Mesenchymal stem cell (in vitro differentiated cells and primary cell): ENCODE measurements around the gene BCL6B.

ENCODE experiments used
- DNase-seq: peaks from one replicate; pipeline ENCODE4 v3.0.0-alpha.2; 2013
- H2AFZ ChIP-seq: one replicate; pipeline ENCODE4 v1.6.1; 2013; ENCODE audit warnings: low read depth, mild to moderate bottlenecking, control low read depth, inconsistent platforms, low read length, moderate library complexity
- H2AK5ac ChIP-seq: 2 replicates; pipeline ENCODE4 v1.6.1; 2013; ENCODE audit warnings: low read length, moderate library complexity, mild to moderate bottlenecking, inconsistent platforms; ENCODE audit not compliant: severe bottlenecking
- H2BK120ac ChIP-seq: one replicate; pipeline ENCODE4 v1.6.1; 2013; ENCODE audit warnings: low read depth, mild to moderate bottlenecking, inconsistent platforms, low read length, moderate library complexity
- H2BK12ac ChIP-seq, 2 experiments: one replicate each; pipeline ENCODE4 v1.6.1; 2013; ENCODE audit warnings: inconsistent platforms in 2 of 2, low read length in 2 of 2, mild to moderate bottlenecking in 2 of 2, moderate library complexity in 2 of 2, control low read depth in 1 of 2
- H2BK15ac ChIP-seq: one replicate; pipeline ENCODE4 v1.6.1; 2013; ENCODE audit warnings: mild to moderate bottlenecking, low read depth, inconsistent platforms; ENCODE audit not compliant: poor library complexity, severe bottlenecking
- H2BK5ac ChIP-seq: 2 replicates; pipeline ENCODE4 v1.6.1; 2013; ENCODE audit warnings: low read depth, mild to moderate bottlenecking, low read length, control low read depth, inconsistent platforms; ENCODE audit not compliant: poor library complexity, severe bottlenecking
- H3K14ac ChIP-seq, 2 experiments: one replicate each; pipeline ENCODE4 v1.6.1; 2013; ENCODE audit warnings: inconsistent platforms in 2 of 2, low read length in 2 of 2, control low read depth in 1 of 2, mild to moderate bottlenecking in 1 of 2, moderate library complexity in 1 of 2
- H3K18ac ChIP-seq, 2 experiments: one replicate each; pipeline ENCODE4 v1.6.1; 2013; ENCODE audit warnings: inconsistent platforms in 2 of 2, low read length in 2 of 2, control low read depth in 1 of 2, low read depth in 1 of 2, mild to moderate bottlenecking in 1 of 2
- H3K23ac ChIP-seq, 2 experiments: one replicate each; pipeline ENCODE4 v1.6.1; 2013; ENCODE audit warnings: inconsistent platforms in 2 of 2, low read length in 2 of 2, mild to moderate bottlenecking in 2 of 2, moderate library complexity in 2 of 2, control low read depth in 1 of 2
- H3K27ac ChIP-seq: 2 replicates; pipeline ENCODE4 v1.5.1; 2013; ENCODE audit warnings: mild to moderate bottlenecking, moderate library complexity, low read length, control low read depth, inconsistent platforms; ENCODE audit not compliant: poor library complexity, severe bottlenecking
- H3K27me3 ChIP-seq, 2 experiments: 2 replicates each; pipeline versions ENCODE4 v1.6.1 to v1.7.0; 2013; ENCODE audit warnings: low read length in 2 of 2, mild to moderate bottlenecking in 2 of 2, moderate library complexity in 2 of 2, control low read depth in 1 of 2, inconsistent platforms in 1 of 2; ENCODE audit not compliant: control insufficient read depth in 1 of 2, insufficient read depth in 1 of 2
- H3K36me3 ChIP-seq, 2 experiments: 2 replicates each; pipeline versions ENCODE4 v1.6.1 to v1.7.0; 2013; ENCODE audit warnings: low read length in 2 of 2, control low read depth in 1 of 2, inconsistent platforms in 1 of 2, low read depth in 1 of 2, mild to moderate bottlenecking in 1 of 2; ENCODE audit not compliant: insufficient read depth in 2 of 2, control insufficient read depth in 1 of 2
- H3K4ac ChIP-seq, 2 experiments: one replicate each; pipeline ENCODE4 v1.6.1; 2013; ENCODE audit warnings: inconsistent platforms in 2 of 2, low read length in 2 of 2, mild to moderate bottlenecking in 2 of 2, moderate library complexity in 2 of 2, control low read depth in 1 of 2, low read depth in 1 of 2
- H3K4me1 ChIP-seq: 2 replicates; pipeline ENCODE4 v1.6.1; 2013; ENCODE audit warnings: low read depth, low read length, control low read depth; ENCODE audit not compliant: control insufficient read depth, insufficient read depth
- H3K4me2 ChIP-seq: 2 replicates; pipeline ENCODE4 v1.6.1; 2013; ENCODE audit warnings: low read length, mild to moderate bottlenecking, inconsistent platforms; ENCODE audit not compliant: poor library complexity, severe bottlenecking
- H3K4me3 ChIP-seq, 2 experiments: 2 replicates each; pipeline versions ENCODE4 v1.5.1 to v1.7.0; 2013; ENCODE audit warnings: low read length in 2 of 2, mild to moderate bottlenecking in 2 of 2, control low read depth in 1 of 2, low read depth in 1 of 2; ENCODE audit not compliant: insufficient read depth in 1 of 2
- H3K79me1 ChIP-seq: replicated peaks from 2 replicates; pipeline ENCODE4 v1.6.1; 2013; ENCODE audit warnings: mild to moderate bottlenecking, control low read depth, low read length, inconsistent platforms; ENCODE audit not compliant: poor library complexity, severe bottlenecking
- H3K9ac ChIP-seq: 2 replicates; pipeline ENCODE4 v1.7.0; 2013; ENCODE audit warnings: mild to moderate bottlenecking, low read length, moderate library complexity
- H3K9me3 ChIP-seq: 2 replicates; pipeline ENCODE4 v1.7.0; 2013; ENCODE audit warnings: mild to moderate bottlenecking, low read length; ENCODE audit not compliant: control insufficient read depth
- H4K8ac ChIP-seq: one replicate; pipeline ENCODE4 v1.6.1; 2013; ENCODE audit warnings: inconsistent platforms, mild to moderate bottlenecking, low read length, moderate library complexity
- H4K91ac ChIP-seq: one replicate; pipeline ENCODE4 v1.6.1; 2013; ENCODE audit warnings: mild to moderate bottlenecking, low read length, inconsistent platforms
- WGBS: methylation state at CpG from one replicate; pipeline ENCODE4 v1.1.7; 2013; ENCODE audit warnings: mixed read lengths; 5-methylcytosine and 5-hydroxymethylcytosine counted together

BCL6B gene

DNA sequence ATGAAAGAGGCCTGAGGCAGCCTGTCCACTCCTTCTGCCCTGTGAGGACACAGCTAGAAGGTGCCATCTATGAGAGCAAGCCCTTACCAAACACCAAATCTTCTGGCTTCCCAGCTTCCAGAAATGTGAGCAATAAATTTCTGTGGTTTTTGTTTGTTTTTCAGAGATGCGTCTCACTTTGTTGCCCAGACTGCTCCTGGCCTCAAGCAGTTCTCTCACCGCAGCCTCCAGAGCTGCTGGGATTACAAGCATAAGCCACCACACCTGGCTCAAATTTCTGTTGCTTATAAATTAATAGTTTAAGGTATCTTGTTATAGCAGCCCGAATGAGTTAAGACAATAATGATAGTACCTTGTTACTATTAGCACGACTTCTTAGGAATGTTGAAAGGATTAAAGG lies 33.5 kb downstream of the BCL6B start:
- Histone ChIP-seq H2BK120ac (no peak overlapping the region), H3K4ac (no peak overlapping the region), H3K23ac (no peak overlapping the region), H2AFZ (no peak overlapping the region), H3K27me3 (peaks cover 3 to 23% of the 10 kb centered on the region in 2 experiments), H2BK12ac (no peak overlapping the region), H2BK15ac (no peak overlapping the region), H3K14ac (no peak overlapping the region), H2AK5ac (no peak overlapping the region), H3K4me2 (no peak overlapping the region), H4K8ac (no peak overlapping the region), H3K9me3 (no peaks in the 10 kb centered on the region), H3K4me3 (no peak overlapping the region), H4K91ac (no peak overlapping the region), H3K36me3 (no peaks in the 10 kb centered on the region), H3K79me1 (no peaks in the 10 kb centered on the region), H3K4me1 (peaks cover 5% of the 10 kb centered on the region), H3K9ac (no peak overlapping the region), H2BK5ac (no peak overlapping the region), H3K18ac (no peak overlapping the region), H3K27ac (no peak overlapping the region)
- peak; percentile 57 for DNase-seq
- WGBS: 69% methylated on average over 4 of the region's 4 CpGs

DNA sequence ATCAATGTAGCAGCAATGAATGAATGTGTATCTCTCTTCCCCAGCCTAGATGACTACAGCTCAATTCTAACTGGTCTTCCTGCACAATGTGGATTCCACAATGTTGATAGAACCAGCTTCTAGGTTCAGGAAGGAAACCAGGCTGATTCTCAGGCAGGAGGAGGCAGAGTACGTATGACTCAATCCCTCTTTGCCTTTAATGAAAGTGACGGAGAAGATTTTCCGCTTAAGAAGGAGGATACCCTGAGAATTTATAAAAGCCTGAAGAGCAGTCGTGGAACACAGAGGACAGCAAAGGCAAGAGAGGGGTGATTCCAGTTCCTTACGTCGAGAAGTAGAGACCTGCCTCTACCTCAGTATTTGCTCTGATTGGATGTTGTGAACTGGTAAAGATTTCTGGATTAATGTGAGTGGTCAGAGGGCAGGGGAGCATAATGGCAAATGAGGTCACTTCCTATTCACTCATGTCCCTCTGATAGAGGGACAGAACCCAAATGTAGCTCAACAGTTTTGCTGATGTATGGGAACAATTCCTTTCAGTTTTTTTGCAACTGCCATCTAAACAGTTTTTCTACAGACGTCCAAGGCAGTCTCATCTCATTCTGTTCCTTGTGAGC lies 36.1 kb downstream of the BCL6B start:
- no peak overlapping the region for H2BK12ac ChIP-seq
- H2AK5ac ChIP-seq: no peak overlapping the region
- no peak overlapping the region for H2BK5ac ChIP-seq
- no peak overlapping the region for H2BK120ac ChIP-seq
- no peak overlapping the region for H3K27ac ChIP-seq
- no peak overlapping the region for H4K8ac ChIP-seq
- no peaks in the 10 kb centered on the region for H3K9me3 ChIP-seq
- no peak overlapping the region for H3K14ac ChIP-seq
- peaks cover 0 to 28% of the 10 kb centered on the region in 2 experiments for H3K27me3 ChIP-seq
- peak; percentile 29 for DNase-seq
- peaks cover 10% of the 10 kb centered on the region for H3K4me1 ChIP-seq
- WGBS: 72% methylated on average over 7 of the region's 7 CpGs
- H3K4ac ChIP-seq: no peak overlapping the region
- no peak overlapping the region for H2BK15ac ChIP-seq
- H3K4me2 ChIP-seq: no peak overlapping the region
- no peak overlapping the region for H4K91ac ChIP-seq
- H3K18ac ChIP-seq: no peak overlapping the region
- H3K9ac ChIP-seq: no peak overlapping the region
- no peak overlapping the region for H3K23ac ChIP-seq
- H3K36me3 ChIP-seq: no peaks in the 10 kb centered on the region
- no peak overlapping the region for H3K4me3 ChIP-seq
- no peak overlapping the region for H2AFZ ChIP-seq
- H3K79me1 ChIP-seq: no peaks in the 10 kb centered on the region

DNA sequence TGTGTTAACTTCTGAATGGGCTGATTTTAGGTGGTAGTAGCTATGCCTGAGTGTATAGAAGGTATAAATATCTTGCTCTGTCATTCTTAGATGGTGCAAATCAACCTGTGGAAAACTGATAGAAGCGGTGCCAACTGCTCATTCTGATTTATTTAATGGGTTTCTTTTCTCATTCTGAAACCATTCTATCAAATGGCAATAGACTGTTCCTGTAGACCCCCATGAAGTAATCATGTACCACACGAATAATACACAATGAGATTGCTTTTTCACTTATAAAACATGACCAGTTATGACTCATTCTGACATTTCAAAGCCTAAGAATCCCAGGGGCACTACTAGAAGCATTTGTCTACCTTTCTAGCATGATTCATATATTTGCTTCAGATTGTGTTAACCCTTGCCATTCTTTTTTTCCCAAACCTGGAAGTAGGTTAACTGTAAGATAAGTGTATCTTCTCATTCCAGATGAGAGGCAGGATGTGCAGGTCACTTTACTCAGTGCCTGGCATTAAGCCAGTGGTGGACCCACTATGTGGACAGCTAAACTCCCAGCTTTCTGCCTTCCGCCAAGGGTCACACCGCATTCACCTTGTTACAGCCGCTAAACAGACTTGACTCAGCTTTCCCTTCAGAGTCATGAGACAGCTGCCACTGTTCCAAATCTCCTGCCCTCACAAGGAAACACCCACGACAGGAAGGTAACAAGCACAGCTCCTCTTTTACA lies 37.5 kb downstream of the BCL6B start:
- Histone ChIP-seq H3K4me1 (peaks cover 16% of the 10 kb centered on the region), H2BK15ac (no peak overlapping the region), H3K27ac (peak overlapping the region; percentile 6), H3K23ac (no peak overlapping the region), H2AK5ac (no peak overlapping the region), H3K9me3 (no peaks in the 10 kb centered on the region), H3K9ac (no peak overlapping the region), H3K4ac (no peak overlapping the region), H3K36me3 (no peaks in the 10 kb centered on the region), H4K91ac (no peak overlapping the region), H3K4me2 (no peak overlapping the region), H2AFZ (no peak overlapping the region), H2BK12ac (no peak overlapping the region), H3K4me3 (peak overlapping the region in 1 of 2 experiments; percentile 14), H4K8ac (no peak overlapping the region), H3K18ac (no peak overlapping the region), H3K27me3 (peaks cover 0 to 31% of the 10 kb centered on the region in 2 experiments), H2BK5ac (no peak overlapping the region), H3K79me1 (no peaks in the 10 kb centered on the region), H3K14ac (no peak overlapping the region), H2BK120ac (no peak overlapping the region)
- DNase-seq: peak; percentile 47
- WGBS: 28% methylated on average over 5 of the region's 6 CpGs

DNA sequence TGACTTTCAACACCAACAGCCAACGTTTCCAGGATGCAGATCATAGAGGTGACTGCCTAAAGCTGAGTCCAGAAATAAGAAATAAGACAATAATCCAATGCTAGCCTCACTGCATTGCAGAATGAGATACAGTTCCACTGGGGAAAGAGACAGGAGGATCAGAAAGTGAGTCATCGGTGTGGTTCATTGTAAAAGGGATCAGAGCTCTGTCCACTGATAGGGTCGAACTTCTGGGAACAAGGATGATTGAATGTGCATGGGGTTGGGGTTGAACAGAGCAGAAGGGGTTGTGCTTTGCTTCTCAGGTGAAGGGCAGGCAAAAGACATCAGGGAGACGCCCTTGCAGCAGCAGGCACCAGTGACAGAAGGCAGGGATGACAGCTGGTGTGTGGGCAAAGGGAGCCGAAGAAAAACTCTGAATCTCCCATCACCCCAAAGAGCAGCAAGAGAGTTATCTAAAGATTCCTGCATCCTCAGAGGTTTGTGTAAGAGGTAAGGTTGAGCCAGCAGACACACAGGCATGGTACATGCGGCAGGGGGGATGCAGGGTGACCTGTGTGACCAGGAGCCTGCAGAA lies 40.8 kb downstream of the BCL6B start:
- no peak overlapping the region for H2BK120ac ChIP-seq
- H3K14ac ChIP-seq: no peak overlapping the region
- H4K8ac ChIP-seq: no peak overlapping the region
- WGBS: 50% methylated on average over 4 of the region's 6 CpGs
- peaks cover 18% of the 10 kb centered on the region for H3K9me3 ChIP-seq
- no peak overlapping the region for H4K91ac ChIP-seq
- H3K79me1 ChIP-seq: no peaks in the 10 kb centered on the region
- no peak overlapping the region for H2BK15ac ChIP-seq
- no peak overlapping the region for H2AFZ ChIP-seq
- H3K4me3 ChIP-seq: no peak overlapping the region
- no peak overlapping the region for H3K4me2 ChIP-seq
- DNase-seq: no peak
- no peak overlapping the region for H2AK5ac ChIP-seq
- H2BK5ac ChIP-seq: no peak overlapping the region
- no peak overlapping the region for H3K9ac ChIP-seq
- peaks cover 0 to 40% of the 10 kb centered on the region in 2 experiments for H3K27me3 ChIP-seq
- H2BK12ac ChIP-seq: no peak overlapping the region
- H3K18ac ChIP-seq: no peak overlapping the region
- peaks cover 16% of the 10 kb centered on the region for H3K4me1 ChIP-seq
- H3K23ac ChIP-seq: no peak overlapping the region
- H3K4ac ChIP-seq: no peak overlapping the region
- H3K36me3 ChIP-seq: no peaks in the 10 kb centered on the region
- peak overlapping the region; percentile 39 for H3K27ac ChIP-seq
